ENCODE data around the gene SLC16A10.
"Not testable (repeated sequence)": the region's sequence is repeated elsewhere in the genome, so short reads cannot be mapped to it uniquely, and the experiment has no call there.

Gene SLC16A10

DNA sequence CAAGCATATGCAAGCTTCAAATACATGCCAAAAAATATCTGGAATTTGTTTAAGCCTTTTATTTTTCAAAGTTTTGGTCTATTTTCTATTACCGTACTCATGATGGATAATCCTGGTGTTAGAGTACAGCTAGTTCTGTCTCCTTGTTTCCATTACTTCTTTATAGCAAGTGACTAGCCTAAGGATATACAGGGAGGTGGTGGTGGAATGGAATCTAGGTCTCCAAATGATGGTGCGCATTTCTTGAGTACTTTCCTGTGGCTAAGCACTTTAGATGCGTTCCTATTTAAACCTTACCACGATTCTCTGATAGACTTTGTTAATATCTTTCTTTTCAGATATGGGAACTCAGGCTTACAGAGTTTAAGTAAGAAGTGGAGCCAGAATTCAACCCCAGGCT lies 3.5 kb downstream of the SLC16A10 start:
- TF ChIP-seq ZFX (IDR thresholded peaks at IDR 0.05; ENCODE audit: borderline replicate concordance): no peak
- TF ChIP-seq, protein P1, sequence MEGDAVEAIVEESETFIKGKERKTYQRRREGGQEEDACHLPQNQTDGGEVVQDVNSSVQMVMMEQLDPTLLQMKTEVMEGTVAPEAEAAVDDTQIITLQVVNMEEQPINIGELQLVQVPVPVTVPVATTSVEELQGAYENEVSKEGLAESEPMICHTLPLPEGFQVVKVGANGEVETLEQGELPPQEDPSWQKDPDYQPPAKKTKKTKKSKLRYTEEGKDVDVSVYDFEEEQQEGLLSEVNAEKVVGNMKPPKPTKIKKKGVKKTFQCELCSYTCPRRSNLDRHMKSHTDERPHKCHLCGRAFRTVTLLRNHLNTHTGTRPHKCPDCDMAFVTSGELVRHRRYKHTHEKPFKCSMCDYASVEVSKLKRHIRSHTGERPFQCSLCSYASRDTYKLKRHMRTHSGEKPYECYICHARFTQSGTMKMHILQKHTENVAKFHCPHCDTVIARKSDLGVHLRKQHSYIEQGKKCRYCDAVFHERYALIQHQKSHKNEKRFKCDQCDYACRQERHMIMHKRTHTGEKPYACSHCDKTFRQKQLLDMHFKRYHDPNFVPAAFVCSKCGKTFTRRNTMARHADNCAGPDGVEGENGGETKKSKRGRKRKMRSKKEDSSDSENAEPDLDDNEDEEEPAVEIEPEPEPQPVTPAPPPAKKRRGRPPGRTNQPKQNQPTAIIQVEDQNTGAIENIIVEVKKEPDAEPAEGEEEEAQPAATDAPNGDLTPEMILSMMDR (IDR thresholded peaks at IDR 0.05): no peak
- no peak overlapping the region for H3K27ac ChIP-seq

DNA sequence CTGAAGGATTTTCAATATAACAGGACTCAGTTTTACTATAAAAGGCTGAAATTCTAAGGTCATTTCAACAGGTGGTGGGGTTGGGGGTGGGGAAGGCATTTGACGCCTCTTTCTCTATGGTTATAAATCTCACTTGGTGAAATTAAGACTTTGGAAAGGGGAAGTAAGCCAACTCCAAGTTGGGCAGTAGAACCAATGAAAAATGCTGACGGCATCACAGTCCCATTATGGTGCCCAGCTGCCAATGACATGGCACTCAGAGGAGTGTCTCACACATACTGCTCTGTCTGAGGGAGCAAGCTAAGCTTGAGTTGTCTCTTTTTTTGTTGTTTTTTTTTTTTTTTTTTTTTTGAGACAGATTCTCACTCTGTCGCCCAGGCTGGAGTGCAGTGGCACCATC lies 4.7 kb downstream of the SLC16A10 start:
- no peak for TF ChIP-seq ZFX (IDR thresholded peaks at IDR 0.05; ENCODE audit: borderline replicate concordance)
- TF ChIP-seq, protein P1 (IDR thresholded peaks at IDR 0.05): no peak
- H3K27ac ChIP-seq: no peak overlapping the region

GRCh38 chr6:111095488-111095887 lies 8.2 kb downstream of the SLC16A10 start:
- H3K27ac ChIP-seq: not testable (repeated sequence)

DNA sequence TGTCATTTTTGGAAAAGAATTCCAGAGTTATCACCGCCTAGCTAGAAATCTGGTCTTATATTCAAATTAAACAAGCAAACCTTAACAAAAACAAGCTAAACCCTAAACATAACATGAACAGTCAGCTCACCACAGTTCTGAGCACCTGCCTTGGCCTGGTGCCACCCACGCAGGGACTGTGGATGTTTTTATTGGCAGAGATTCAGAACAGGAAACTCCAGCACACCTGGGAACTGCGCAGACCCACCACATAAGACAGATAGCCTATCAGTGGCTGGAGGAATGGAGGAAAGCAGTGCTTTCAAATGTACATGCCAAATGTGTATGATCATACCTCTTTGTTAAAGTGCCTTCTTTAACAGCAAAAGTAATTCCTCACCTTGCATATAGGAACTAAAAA lies 8.9 kb downstream of the SLC16A10 start:
- TF ChIP-seq, protein P1 (IDR thresholded peaks at IDR 0.05): no peak
- TF ChIP-seq ZFX (IDR thresholded peaks at IDR 0.05; ENCODE audit: borderline replicate concordance): no peak
- H3K27ac ChIP-seq: no peak overlapping the region

DNA sequence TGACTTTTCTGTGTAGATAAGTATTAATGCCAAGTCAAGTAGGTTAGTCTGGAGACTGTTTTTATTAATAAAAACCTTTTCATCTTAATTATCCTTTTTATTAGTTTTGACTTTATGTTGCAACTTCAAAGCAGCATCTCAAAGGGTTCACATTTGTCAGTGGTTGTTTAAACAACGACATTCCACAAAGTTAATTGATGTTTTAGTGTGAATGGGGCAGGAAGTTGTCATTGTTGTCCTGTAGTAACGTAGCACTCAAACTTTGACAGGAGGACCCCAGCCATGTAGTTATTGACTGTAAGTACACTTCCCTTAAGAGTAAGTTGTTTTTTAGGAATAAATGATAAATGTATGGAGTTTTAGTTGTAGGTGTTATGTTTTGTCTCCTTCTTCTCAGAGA lies 11.3 kb downstream of the SLC16A10 start:
- TF ChIP-seq, protein P1 (IDR thresholded peaks at IDR 0.05): no peak
- TF ChIP-seq ZFX (IDR thresholded peaks at IDR 0.05; ENCODE audit: borderline replicate concordance): no peak
- H3K27ac ChIP-seq: no peak overlapping the region

DNA sequence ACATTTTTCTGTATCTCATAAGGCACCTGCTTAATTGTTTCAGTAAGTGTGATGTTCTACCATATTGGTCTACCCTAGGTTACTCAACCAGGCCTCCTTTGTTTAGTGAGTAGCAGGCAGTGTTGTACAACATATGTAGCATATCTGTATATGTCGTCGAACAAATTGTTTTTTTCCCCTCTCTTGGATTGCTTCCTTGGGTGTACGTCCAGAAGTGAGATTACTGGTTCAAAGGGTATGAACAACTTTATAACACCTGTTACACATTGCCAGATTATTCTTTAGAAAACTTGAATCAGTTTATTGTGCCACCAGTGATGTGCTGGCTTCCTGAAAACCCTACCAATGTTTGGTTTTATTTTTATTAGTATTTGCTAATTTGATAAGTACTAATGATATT lies 14.7 kb downstream of the SLC16A10 start:
- TF ChIP-seq, protein P1 (IDR thresholded peaks at IDR 0.05): no peak
- no peak for TF ChIP-seq ZFX (IDR thresholded peaks at IDR 0.05; ENCODE audit: borderline replicate concordance)
- H3K27ac ChIP-seq: no peak overlapping the region

DNA sequence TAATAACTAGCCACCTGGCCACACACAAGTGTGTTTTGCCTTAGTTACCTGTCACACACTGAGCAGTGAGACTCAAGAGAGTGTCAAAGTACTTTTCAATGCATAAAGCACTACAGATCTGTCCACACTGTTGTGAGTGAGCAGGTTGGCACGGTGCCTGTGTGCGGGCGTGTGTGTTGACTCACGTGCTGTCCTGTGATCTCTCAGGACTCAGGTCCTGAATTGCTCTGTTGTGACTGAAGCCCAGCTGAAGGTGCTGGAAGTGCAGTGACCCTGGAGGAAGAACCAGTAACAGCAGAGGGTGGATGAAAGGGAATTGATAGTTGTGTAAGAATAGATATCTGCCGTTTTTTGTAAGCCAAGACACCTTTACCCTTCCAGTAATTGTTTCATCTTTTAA lies 18.3 kb downstream of the SLC16A10 start:
- no peak overlapping the region for H3K27ac ChIP-seq
- TF ChIP-seq, protein P1 (IDR thresholded peaks at IDR 0.05): no peak
- no peak for TF ChIP-seq ZFX (IDR thresholded peaks at IDR 0.05; ENCODE audit: borderline replicate concordance)

DNA sequence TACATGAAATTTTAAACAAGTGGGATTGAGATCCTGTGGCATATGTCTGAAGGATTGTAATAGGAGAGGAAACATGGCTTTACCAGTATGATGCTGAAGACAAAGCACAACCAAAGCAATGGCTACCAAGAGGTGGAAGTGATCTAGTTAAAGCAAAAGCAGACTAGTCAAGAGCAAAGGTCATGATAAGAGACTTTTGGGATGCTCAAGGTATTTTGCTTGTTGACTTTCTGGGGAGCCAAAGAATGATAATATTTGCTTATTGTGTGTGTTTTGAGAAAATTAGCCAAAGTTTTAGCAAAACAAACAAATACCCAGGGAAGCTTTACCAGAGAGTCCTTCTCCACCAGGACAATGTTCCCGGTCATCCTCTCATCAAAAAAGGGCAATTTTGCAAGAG lies 20.3 kb downstream of the SLC16A10 start:
- no peak for TF ChIP-seq ZFX (IDR thresholded peaks at IDR 0.05; ENCODE audit: borderline replicate concordance)
- TF ChIP-seq, protein P1 (IDR thresholded peaks at IDR 0.05): no peak
- no peak overlapping the region for H3K27ac ChIP-seq
